ENCODE results near the gene MRPL19.

GRCh38 chr2:75603477-75603876 is 43.1 kb upstream of the MRPL19 start:
- TF ChIP-seq MAX (IDR thresholded peaks at IDR 0.05) (no peak), CTCF (IDR thresholded peaks at IDR 0.05 in 2 of 3, conservative IDR thresholded peaks at IDR 0.05 in 1 of 3; ENCODE audit: borderline replicate concordance in 1 of 3, insufficient read depth in 1 of 3, low read depth in 2 of 3, low read length in 2 of 3) (no peak), REST (IDR thresholded peaks at IDR 0.05; ENCODE audit: low read depth) (no peak), CEBPB (IDR thresholded peaks at IDR 0.05; ENCODE audit: low read depth) (no peak)

Measured in HCT116 (cell line).